GM12878 (cell line): ENCODE data around the gene EVI5L. TPM values are rescaled to one million over a fixed set of nuclear protein-coding genes. Genes with fewer than 3 reads are reported as not detected.
A peak's percentile ranks its signal among the peaks of the same experiment; 100 is the strongest.

Experiments used
- CEBPB ChIP-seq, 2 experiments: fragments of 150-350 bp in 1 of 2; IDR thresholded peaks; 2 replicates each; pipeline ENCODE4 v1.6.1; 2012 to 2014; ENCODE audit warnings: low read depth in 2 of 2, low read length in 2 of 2, borderline replicate concordance in 1 of 2, inconsistent platforms in 1 of 2
- DPF2 ChIP-seq: fragments of 450-650 bp; IDR thresholded peaks from 2 replicates; pipeline ENCODE4 v1.6.1; 2017; ENCODE audit warnings: mild to moderate bottlenecking
- E2F4 ChIP-seq: IDR thresholded peaks from 2 replicates; pipeline ENCODE4 v1.6.1; 2012; ENCODE audit warnings: low read depth, low read length, improper control_type of control experiment
- ETV6 ChIP-seq, 2 experiments: fragments of 450-650 bp in 1 of 2; IDR thresholded peaks in 1 of 2; conservative IDR thresholded peaks in 1 of 2; 2 replicates each; pipeline ENCODE4 v1.6.1; 2014; ENCODE audit warnings: antibody characterized with exemption in 1 of 2, borderline replicate concordance in 1 of 2, low read depth in 1 of 2, mild to moderate bottlenecking in 1 of 2, moderate library complexity in 1 of 2
- IKZF2 ChIP-seq, 2 experiments: fragments of 450-650 bp; IDR thresholded peaks; 2 replicates each; pipeline ENCODE4 v1.6.1; 2017; ENCODE audit warnings: mild to moderate bottlenecking in 2 of 2, moderate library complexity in 2 of 2
- MXI1 ChIP-seq: fragments of 150-350 bp; IDR thresholded peaks from 2 replicates; pipeline ENCODE4 v1.6.1; 2011; ENCODE audit warnings: low read depth, mild to moderate bottlenecking, inconsistent platforms, low read length, improper control_type of control experiment
- NR2F1 ChIP-seq: fragments of 450-650 bp; conservative IDR thresholded peaks from 2 replicates; pipeline ENCODE4 v1.6.1; 2017; ENCODE audit warnings: mild to moderate bottlenecking
- SMAD1 ChIP-seq: fragments of 450-650 bp; IDR thresholded peaks from 2 replicates; pipeline ENCODE4 v1.6.1; 2018; ENCODE audit warnings: mild to moderate bottlenecking, low read depth; ENCODE audit not compliant: partially characterized antibody
- SPI1 ChIP-seq: IDR thresholded peaks from 2 replicates; pipeline ENCODE4 v1.6.1; 2011; ENCODE audit warnings: low read depth, mild to moderate bottlenecking, low read length, moderate library complexity, borderline replicate concordance; ENCODE audit not compliant: insufficient read depth
- USF1 ChIP-seq: IDR thresholded peaks from 2 replicates; pipeline ENCODE4 v1.6.1; 2011; ENCODE audit warnings: borderline replicate concordance, low read depth, mild to moderate bottlenecking, moderate library complexity, mixed read lengths, low read length; ENCODE audit not compliant: insufficient read depth; ENCODE audit errors: extremely low read length
- ZNF217 ChIP-seq: fragments of 450-650 bp; IDR thresholded peaks from 2 replicates; pipeline ENCODE4 v1.6.1; 2017; ENCODE audit warnings: antibody characterized with exemption, mild to moderate bottlenecking
- ZZZ3 ChIP-seq: IDR thresholded peaks from 2 replicates; pipeline ENCODE4 v1.6.1; 2011; ENCODE audit warnings: low read depth; ENCODE audit not compliant: control insufficient read depth, insufficient read length
- polyA plus RNA-seq, 11 experiments: library from polyadenylated mRNA; depleted of rRNA in 4 of 11; unstranded in 6 of 11; stranded (reverse) in 5 of 11; fragments of >200 nt; fragmentation: Nextera tagmentation in 4 of 11; fragmentation: Illumina TruSeq in 1 of 11; extraction: Ambion mirVana in 4 of 11; extraction: Trizol in 1 of 11; gene quantifications; 1 replicate in 1 of 11; 2 replicates in 10 of 11; pipeline versions ENCODE4 v1.2.1 to v1.2.3, GENCODE V29; 2011 to 2016; ENCODE audit warnings: inconsistent platforms in 2 of 11, missing spikeins in 2 of 11, low read depth in 1 of 11
- total RNA-seq, 4 experiments: library from RNA; depleted of rRNA in 3 of 4; stranded (reverse); fragments of >200 nt in 3 of 4; fragmentation: Illumina TruSeq in 1 of 4; extraction: Trizol in 1 of 4; gene quantifications; 2 replicates each; pipeline versions ENCODE4 v1.2.1 to v1.2.3, GENCODE V29; 2013 to 2021
- TF ChIP-seq, protein P1 (sequence below): fragments of 450-650 bp; conservative IDR thresholded peaks from 2 replicates; pipeline ENCODE4 v1.6.1; 2017; ENCODE audit warnings: mild to moderate bottlenecking, moderate library complexity
- TF ChIP-seq, protein P2 (sequence below): fragments of 450-650 bp; formaldehyde crosslinking; IDR thresholded peaks from 2 replicates; pipeline ENCODE4 v1.4.0; 2022; ENCODE audit warnings: mild to moderate bottlenecking, moderate library complexity
- TF ChIP-seq, protein P3 (sequence below), 3 experiments: IDR thresholded peaks in 2 of 3; conservative IDR thresholded peaks in 1 of 3; 2 replicates each; pipeline ENCODE4 v1.5.1; 2011; ENCODE audit warnings: low read depth in 3 of 3, low read length in 3 of 3, mild to moderate bottlenecking in 3 of 3, control low read depth in 2 of 3, moderate library complexity in 2 of 3, inconsistent platforms in 1 of 3, mixed read lengths in 1 of 3; ENCODE audit not compliant: control insufficient read depth in 2 of 3, insufficient read depth in 1 of 3; ENCODE audit errors: extremely low read depth in 1 of 3
- TF ChIP-seq, protein P4 (sequence below): fragments of 150-350 bp; IDR thresholded peaks from 2 replicates; pipeline ENCODE4 v1.6.1; 2014; ENCODE audit warnings: mild to moderate bottlenecking, low read depth, low read length

The EVI5L gene
- total and polyA plus RNA-seq, 10 of the 15 experiments (the other 5 are each of a cell fraction or from before 2014, with no cell fraction given), result 0.23 to 13.8 (median 5.0) TPM

- TF ChIP-seq USF1 (no peak), MXI1 (peak; percentile 28; the same call in 1 of the 2 replicates), ZNF217 (no peak), E2F4 (no peak), NR2F1 (peak; percentile 96), IKZF2 (IDR thresholded peaks at IDR 0.05) (no peak), SPI1 (no peak), CEBPB (IDR thresholded peaks at IDR 0.05; ENCODE audit: borderline replicate concordance in 1 of 2, low read depth in 2 of 2, low read length in 2 of 2) (no peak), ETV6 (conservative IDR thresholded peaks at IDR 0.05 in 1 of 2, IDR thresholded peaks at IDR 0.05 in 1 of 2; ENCODE audit: borderline replicate concordance in 1 of 2, low read depth in 1 of 2) (no peak), ZZZ3 (no peak), DPF2 (peak; percentile 72), SMAD1 (no peak)
- TF ChIP-seq, protein P1, sequence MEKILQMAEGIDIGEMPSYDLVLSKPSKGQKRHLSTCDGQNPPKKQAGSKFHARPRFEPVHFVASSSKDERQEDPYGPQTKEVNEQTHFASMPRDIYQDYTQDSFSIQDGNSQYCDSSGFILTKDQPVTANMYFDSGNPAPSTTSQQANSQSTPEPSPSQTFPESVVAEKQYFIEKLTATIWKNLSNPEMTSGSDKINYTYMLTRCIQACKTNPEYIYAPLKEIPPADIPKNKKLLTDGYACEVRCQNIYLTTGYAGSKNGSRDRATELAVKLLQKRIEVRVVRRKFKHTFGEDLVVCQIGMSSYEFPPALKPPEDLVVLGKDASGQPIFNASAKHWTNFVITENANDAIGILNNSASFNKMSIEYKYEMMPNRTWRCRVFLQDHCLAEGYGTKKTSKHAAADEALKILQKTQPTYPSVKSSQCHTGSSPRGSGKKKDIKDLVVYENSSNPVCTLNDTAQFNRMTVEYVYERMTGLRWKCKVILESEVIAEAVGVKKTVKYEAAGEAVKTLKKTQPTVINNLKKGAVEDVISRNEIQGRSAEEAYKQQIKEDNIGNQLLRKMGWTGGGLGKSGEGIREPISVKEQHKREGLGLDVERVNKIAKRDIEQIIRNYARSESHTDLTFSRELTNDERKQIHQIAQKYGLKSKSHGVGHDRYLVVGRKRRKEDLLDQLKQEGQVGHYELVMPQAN, result peak; percentile 69; the same call in 1 of the 2 replicates
- TF ChIP-seq, protein P2, sequence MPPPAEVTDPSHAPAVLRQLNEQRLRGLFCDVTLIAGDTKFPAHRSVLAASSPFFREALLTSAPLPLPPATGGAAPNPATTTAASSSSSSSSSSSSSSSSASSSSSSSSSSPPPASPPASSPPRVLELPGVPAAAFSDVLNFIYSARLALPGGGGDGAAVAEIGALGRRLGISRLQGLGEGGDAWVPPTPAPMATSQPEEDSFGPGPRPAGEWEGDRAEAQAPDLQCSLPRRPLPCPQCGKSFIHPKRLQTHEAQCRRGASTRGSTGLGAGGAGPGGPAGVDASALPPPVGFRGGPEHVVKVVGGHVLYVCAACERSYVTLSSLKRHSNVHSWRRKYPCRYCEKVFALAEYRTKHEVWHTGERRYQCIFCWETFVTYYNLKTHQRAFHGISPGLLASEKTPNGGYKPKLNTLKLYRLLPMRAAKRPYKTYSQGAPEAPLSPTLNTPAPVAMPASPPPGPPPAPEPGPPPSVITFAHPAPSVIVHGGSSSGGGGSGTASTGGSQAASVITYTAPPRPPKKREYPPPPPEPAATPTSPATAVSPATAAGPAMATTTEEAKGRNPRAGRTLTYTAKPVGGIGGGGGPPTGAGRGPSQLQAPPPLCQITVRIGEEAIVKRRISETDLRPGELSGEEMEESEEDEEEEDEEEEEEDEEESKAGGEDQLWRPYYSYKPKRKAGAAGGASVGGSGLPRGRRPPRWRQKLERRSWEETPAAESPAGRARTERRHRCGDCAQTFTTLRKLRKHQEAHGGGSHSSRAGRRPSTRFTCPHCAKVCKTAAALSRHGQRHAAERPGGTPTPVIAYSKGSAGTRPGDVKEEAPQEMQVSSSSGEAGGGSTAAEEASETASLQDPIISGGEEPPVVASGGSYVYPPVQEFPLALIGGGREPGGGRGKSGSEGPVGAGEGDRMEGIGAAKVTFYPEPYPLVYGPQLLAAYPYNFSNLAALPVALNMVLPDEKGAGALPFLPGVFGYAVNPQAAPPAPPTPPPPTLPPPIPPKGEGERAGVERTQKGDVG (CRISPR knock-in tag), result no peak
- TF ChIP-seq, protein P3, sequence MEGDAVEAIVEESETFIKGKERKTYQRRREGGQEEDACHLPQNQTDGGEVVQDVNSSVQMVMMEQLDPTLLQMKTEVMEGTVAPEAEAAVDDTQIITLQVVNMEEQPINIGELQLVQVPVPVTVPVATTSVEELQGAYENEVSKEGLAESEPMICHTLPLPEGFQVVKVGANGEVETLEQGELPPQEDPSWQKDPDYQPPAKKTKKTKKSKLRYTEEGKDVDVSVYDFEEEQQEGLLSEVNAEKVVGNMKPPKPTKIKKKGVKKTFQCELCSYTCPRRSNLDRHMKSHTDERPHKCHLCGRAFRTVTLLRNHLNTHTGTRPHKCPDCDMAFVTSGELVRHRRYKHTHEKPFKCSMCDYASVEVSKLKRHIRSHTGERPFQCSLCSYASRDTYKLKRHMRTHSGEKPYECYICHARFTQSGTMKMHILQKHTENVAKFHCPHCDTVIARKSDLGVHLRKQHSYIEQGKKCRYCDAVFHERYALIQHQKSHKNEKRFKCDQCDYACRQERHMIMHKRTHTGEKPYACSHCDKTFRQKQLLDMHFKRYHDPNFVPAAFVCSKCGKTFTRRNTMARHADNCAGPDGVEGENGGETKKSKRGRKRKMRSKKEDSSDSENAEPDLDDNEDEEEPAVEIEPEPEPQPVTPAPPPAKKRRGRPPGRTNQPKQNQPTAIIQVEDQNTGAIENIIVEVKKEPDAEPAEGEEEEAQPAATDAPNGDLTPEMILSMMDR (IDR thresholded peaks at IDR 0.05 in 2 of 3, conservative IDR thresholded peaks at IDR 0.05 in 1 of 3; ENCODE audit: control insufficient read depth in 2 of 3, extremely low read depth in 1 of 3, insufficient read depth in 1 of 3, low read depth in 3 of 3, low read length in 3 of 3), result no peak
- TF ChIP-seq, protein P4, sequence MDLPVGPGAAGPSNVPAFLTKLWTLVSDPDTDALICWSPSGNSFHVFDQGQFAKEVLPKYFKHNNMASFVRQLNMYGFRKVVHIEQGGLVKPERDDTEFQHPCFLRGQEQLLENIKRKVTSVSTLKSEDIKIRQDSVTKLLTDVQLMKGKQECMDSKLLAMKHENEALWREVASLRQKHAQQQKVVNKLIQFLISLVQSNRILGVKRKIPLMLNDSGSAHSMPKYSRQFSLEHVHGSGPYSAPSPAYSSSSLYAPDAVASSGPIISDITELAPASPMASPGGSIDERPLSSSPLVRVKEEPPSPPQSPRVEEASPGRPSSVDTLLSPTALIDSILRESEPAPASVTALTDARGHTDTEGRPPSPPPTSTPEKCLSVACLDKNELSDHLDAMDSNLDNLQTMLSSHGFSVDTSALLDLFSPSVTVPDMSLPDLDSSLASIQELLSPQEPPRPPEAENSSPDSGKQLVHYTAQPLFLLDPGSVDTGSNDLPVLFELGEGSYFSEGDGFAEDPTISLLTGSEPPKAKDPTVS, result no peak
Observed at GRCh38 chr19:7904074-7905020, 74.3 kb downstream of the EVI5L start (continued).
